Liver (tissue), 3 donors: ENCODE measurements around the gene AQP6.

ENCODE experiments used
- CTCF ChIP-seq: fragments of 150-350 bp; IDR thresholded peaks from 2 replicates; pipeline ENCODE4 v1.5.1; 2017; ENCODE audit warnings: improper control_type of control experiment, low read depth, low read length; ENCODE audit not compliant: missing input control
- EGR1 ChIP-seq, 2 donors: IDR thresholded peaks; 2 replicates each; pipeline ENCODE4 v1.6.1; 2016 to 2018; ENCODE audit warnings: antibody characterized with exemption in 2 of 2, low read depth in 2 of 2
- FOXA2 ChIP-seq: IDR thresholded peaks from 2 replicates; pipeline ENCODE4 v1.6.1; 2016; ENCODE audit warnings: antibody characterized with exemption
- GABPA ChIP-seq, 2 donors: IDR thresholded peaks in 1 of 2; conservative IDR thresholded peaks in 1 of 2; 2 replicates each; pipeline ENCODE4 v1.6.1; 2016; ENCODE audit warnings: antibody characterized with exemption in 2 of 2, mild to moderate bottlenecking in 1 of 2, moderate library complexity in 1 of 2
- JUND ChIP-seq, 2 donors: IDR thresholded peaks; 2 replicates each; pipeline ENCODE4 v1.6.1; 2016; ENCODE audit warnings: antibody characterized with exemption in 2 of 2
- MAX ChIP-seq: IDR thresholded peaks from 2 replicates; pipeline ENCODE4 v1.6.1; 2016; ENCODE audit warnings: antibody characterized with exemption
- NR2F2 ChIP-seq: IDR thresholded peaks from 2 replicates; pipeline ENCODE4 v1.6.1; 2016; ENCODE audit warnings: antibody characterized with exemption
- REST ChIP-seq: IDR thresholded peaks from 2 replicates; pipeline ENCODE4 v1.6.1; 2016; ENCODE audit warnings: antibody characterized with exemption, mild to moderate bottlenecking
- SP1 ChIP-seq: IDR thresholded peaks from 2 replicates; pipeline ENCODE4 v1.6.1; 2018; ENCODE audit warnings: antibody characterized with exemption, mild to moderate bottlenecking
- TAF1 ChIP-seq: conservative IDR thresholded peaks from 2 replicates; pipeline ENCODE4 v1.6.1; 2016; ENCODE audit warnings: antibody characterized with exemption, mild to moderate bottlenecking
- YY1 ChIP-seq: IDR thresholded peaks from 2 replicates; pipeline ENCODE4 v1.6.1; 2016; ENCODE audit warnings: antibody characterized with exemption, mild to moderate bottlenecking
- ZBTB33 ChIP-seq: IDR thresholded peaks from 2 replicates; pipeline ENCODE4 v1.6.1; 2016; ENCODE audit warnings: antibody characterized with exemption
- donor health status: healthy.
- donor health status: healthy.

- no peak for TF ChIP-seq CTCF
- TF ChIP-seq REST: no peak
- TF ChIP-seq MAX: no peak
- no peak for TF ChIP-seq TAF1
- no peak for TF ChIP-seq GABPA (IDR thresholded peaks at IDR 0.05 in 1 of 2, conservative IDR thresholded peaks at IDR 0.05 in 1 of 2)
- no peak for TF ChIP-seq FOXA2
- TF ChIP-seq ZBTB33: no peak
- no peak for TF ChIP-seq SP1
- no peak for TF ChIP-seq EGR1 (IDR thresholded peaks at IDR 0.05; ENCODE audit: low read depth in 2 of 2)
- TF ChIP-seq NR2F2: no peak
- no peak for TF ChIP-seq JUND (IDR thresholded peaks at IDR 0.05)
- no peak for TF ChIP-seq YY1
Measured at GRCh38 chr12:49983892-49984291, 11.1 kb downstream of the AQP6 start.
